NCI-H146 (cell line): Measurements from ENCODE around the gene UBE2O.

Experiments used
- DNase-seq: peaks from one replicate; lab custom pipeline; 2025; lab: John Stamatoyannopoulos, UW

UBE2O gene

DNA sequence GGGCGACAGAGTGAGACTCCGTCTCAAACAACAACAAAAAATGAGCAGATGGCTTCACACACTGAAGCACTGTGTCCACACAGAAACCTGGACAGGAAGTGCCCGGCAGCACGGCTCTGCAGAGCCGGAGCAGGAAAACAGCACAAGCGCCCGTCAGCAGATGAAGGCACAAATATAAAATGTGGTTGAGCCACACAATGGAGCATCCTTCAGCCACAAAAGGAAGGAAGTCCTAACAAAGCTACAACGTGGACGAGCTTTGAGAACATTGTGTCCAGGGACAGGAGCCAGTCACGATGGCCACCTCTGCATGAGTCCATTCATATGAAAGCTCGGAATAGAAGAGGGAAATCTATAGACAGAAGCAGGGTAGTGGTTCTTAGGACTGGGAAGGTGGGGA is 32.6 kb upstream of the UBE2O start:
- peak; percentile 50 for DNase-seq

DNA sequence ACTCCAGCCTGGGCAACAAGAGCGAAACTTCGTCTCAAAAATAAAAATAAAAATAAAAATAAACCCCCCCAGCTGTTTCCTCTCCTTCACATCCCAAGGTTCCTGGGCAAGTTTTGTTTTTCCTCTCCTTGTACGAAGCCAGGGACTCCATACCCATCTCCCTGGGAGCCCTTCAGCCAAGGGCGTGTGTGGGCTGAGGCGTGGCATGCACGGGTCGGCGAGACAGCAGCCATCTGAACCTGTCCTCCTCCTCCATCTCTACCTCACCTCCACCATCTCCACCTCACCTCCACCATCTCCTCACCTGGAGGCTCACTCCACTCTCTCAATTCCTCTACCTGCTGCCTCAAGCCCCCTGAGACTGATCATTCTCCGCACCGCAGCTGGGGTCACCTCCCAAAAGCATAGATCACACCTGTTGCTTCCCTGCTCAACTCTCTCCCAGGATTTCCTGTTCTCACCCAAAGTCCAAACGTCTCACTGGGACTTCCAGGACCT is 31.3 kb upstream of the UBE2O start:
- no peak for DNase-seq

DNA sequence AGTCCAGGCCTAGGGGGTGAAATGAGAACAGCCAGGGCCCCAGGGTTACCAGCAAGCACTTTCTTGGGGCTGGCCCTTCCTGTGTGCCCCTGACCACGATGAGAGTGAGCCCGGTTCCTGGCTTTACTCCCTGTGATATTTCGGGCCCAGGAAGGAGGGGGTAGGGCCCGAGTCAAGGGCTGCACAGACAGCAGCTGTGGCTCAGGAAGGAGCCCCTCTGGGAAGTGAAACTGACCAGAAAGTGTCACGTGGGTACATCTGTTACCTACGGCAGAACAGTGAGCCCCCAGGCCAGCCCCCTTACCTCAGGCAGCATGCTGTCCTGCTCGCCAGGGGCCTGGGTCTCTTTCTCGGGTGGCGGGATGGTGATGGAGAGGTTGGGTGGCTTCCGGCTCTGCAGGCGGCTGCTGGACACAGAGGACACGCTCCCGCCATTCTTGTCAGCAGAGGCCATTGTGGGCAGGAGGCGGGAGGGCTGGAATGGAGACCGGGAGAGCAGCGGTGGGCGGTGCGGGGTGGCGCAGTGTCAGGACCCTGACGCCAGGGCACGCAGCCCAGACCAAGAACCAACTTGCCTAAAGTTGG is 28.2 kb upstream of the UBE2O start:
- DNase-seq: no peak

DNA sequence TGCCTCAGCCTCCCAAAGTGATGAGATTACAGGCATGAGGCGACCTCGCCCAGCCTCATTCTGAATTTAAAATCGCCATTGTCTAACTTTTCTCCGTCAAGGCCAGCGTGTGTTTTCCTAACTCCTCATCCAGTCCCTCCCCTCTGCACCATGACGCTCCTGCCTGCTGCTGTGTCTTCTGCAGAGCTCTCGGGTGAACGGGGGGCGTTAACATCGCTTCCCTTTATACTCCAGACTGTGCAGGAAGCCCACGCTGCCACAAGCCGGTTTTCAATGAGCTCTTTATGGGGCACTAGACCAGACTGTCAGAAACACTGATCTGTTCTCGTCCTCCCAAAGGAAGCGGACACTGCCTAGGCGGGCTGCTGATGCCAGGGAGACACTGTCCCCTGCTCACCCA is 27.7 kb upstream of the UBE2O start:
- DNase-seq: no peak

DNA sequence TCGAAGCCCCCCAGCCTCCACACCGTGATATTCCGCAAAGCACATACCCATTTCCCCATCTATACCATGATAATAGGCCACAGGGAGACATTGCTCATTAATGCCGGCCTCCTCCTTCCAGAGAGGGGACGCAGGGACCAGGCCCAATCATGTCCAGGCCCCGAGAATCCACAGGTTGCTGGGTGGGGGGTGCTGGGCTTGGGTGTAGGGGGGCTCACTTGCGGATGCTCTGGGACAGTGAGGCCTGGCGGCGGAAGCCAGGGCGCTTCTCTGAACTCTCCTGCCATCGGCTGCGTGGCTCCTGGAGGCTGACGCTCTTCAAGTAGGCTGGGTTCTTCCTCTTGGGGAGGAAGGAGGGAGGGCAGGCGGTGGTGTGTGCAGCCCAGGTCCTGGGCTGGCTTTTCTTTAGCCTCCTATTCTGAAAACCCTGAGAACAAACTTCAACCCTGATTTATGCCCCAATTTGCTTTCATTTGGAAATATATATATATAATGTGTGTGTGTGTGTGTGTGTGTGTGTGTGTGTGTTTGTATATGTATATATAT is 26.6 kb upstream of the UBE2O start:
- DNase-seq: no peak

DNA sequence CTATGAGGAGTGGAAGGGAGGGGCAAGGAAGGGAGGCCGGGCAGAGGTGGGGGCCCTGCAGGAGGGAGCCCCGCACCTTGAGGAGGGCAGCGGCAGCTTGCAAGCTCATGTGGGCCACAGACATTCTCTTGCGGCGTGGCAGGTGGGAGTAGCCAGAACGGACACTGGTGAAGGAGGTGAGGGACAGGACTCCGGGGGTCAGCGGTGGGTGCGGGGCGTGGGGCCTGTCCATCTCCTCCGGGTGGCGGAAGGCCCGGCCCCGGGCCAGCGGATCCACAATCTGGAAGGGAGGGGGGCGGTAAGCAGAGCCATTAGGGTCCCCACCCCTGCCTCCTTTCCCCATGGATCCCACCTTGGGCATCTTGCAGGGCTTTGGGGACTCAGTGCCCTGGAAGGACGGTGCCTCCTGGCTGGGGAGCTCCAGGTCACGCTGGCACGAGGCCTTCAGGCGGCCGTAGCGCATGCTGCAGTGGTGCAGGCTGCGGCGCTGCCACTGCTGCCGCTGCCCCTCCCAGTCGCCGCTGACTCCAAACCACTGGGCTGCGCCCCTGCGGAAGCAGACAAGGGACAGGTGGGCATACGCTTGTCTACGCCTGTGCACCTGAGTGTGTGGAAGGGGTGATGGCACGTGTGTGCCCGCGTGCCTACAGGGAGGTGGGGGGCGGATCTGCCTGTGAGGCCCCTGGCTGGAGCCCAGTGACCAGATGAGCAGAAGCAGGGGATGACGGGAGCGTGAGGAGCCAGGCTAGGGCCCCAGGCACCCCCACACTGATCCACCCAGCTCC is 26.0 kb upstream of the UBE2O start:
- DNase-seq: no peak

DNA sequence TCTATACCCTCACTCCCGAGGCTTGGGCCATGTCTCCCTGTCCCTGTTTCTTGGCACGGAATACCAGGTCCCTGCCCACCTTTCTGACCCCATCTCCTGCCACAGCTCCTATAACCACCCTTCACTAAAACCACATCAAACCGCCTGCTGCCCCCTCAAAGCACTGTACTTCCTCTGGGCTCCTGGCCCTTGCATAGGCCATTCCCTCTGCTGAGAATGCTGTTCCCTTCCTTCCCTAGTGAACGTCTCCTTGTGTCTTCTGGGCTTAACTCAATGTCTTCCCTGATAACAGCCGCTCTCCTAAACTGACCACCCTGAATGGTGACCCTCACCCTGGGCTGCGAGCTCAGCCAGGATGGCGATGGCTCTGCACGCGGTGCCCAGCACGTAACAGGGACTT is 25.1 kb upstream of the UBE2O start:
- DNase-seq: no peak

DNA sequence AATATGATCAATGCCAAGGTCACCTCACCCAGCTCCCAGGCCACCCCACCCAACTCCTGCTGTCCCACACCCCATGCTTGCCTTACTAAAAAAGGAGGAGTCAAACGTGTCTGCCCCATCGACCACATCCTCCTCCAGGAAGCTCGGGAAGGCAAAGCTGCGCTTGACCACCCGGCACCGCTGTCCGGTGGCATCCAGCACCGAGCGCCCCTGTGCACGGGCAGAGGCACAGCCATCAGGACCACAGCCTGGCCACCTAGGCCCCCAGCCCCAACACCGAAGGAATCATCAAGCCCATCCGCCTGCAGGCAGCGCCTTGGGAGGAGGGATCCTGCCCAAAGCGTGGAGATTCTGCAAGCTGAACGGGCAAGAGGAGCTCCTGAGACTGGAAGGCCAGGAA is 24.6 kb upstream of the UBE2O start:
- no peak for DNase-seq

DNA sequence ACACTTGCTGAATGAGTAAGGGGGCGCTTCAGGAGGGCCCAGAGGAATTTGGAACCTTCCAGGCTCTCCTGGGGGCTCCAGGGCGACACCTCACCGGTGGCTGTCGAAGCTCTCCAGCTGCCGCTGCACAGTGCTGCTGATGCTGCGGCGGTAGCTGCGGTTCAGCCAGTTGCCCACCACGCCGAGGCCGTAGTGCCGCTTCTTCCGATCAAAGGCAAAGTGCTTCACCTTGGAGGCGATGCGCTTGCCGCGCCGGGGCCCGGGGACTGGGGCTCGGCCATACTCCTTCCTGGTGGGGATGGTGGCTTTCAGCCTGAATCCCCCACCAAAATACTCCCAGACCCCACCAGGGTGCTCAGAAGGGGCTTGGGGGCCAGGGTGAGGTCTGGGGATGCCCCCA is 23.8 kb upstream of the UBE2O start:
- no peak for DNase-seq

DNA sequence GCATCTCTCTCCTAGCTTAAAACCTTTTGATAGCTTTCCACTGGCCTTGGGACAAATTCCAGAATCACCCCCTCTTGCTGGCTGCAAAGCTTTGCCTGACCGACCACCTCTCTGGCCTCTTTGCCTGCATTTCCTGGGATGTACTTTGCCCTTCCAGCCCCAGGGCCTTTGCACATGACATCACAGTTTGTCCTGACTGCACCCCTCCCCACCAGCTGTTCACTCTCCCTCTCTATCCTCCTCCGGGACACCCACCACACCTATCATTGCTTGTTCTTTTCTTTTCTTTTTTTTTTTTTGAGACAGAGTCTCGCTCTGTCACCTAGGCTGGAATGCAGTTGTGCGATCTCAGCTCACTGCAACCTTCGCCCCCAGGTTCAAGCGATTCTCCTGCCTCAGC is 22.4 kb upstream of the UBE2O start:
- no peak for DNase-seq

DNA sequence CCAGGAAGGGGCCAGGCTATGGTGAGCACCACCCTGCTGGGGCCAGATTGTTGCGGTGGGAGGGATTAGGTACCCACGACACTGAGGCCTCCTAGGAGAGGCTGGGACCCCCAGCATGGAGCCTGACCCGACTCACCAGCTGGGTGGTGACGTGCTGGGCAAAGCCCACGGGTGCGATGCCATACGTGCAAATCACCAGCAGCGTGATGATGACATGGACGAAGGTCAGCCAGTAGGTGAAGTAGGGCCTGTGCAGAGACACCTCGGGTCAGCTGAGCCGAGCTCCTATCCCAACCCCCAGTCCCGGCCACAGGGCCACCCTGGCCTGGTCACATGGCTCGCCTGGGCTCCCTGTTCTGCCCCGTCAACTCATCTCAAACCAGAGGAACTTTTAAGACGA is 21.9 kb upstream of the UBE2O start:
- DNase-seq: no peak

DNA sequence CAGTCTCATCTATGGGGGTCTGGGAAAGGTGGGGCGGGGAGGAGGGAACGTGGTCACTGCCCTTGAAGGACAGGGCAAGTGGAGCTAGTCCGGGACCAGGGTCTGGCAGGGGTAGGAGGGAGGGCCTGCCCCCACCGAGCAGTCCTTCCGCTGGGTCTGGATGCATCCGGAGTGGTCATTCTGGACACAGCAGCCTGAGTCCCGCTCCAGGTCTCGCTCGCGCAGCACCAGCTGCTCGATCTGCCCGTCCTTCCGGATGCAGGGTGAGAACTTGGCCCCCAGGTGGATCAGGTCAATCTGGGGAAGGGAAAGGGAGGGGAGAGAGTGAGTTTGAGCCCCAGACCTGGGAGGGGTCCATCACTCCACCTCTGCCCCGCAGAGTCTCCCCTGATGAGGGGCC is 21.3 kb upstream of the UBE2O start:
- DNase-seq: no peak

DNA sequence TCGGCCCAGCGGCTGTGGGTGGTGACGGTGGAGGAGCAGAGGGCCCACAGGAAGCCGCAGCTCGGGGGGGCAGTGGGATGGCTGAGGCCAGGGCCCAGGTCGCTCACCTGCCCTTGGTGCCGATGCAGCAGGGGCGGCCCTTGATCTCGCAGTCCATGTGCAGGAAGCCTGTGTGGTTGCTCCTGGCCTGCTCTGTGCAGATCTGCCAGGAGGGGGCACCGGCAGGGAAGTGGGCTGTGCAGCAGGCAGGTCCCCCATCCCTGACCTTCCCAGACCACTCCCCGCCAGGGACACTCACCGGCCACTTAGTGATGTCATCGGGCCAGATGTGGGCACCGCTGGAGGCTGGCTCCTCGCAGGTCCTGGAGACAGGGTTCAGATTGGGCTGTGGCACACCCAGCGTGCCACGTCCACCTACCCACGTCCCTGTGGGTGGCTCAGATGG is 20.6 kb upstream of the UBE2O start:
- no peak for DNase-seq

DNA sequence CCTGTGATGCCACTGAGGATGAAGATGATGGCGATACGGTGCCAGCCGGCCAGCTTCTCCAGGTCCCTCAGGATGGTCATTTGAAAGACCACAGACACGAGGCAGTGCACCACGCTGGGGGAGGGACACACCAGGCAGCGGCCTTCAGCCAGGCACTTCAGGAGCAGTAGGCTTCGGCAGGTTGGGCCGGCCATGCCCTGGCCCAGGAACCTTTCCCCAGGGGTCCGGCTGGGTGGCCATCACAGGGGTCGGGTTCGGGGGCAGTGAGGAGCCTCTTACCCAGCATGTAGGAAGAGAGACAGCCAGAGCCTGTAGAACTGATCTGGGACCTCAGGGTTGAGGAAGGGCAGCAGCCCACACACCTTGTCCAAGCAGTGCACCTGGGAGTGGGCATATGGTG is 19.8 kb upstream of the UBE2O start:
- DNase-seq: no peak

DNA sequence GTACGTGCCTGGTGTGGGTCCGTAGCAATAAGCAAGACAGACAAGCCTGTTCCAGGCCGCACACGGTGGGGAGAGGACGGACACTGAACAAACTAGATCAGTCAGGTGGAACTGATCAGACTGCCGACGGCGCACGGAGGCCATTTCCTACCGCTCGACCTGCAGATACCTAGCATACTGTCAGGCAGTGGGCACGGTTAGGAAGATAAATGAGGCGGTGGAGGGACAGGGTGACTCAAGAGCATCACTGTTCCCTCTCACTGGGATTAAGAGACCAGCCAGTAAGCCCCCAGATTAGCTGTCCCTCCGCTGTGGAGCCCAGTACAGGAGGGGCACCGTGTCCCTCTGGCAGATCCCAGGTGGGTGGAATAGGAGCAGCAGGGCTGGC is 19.3 kb upstream of the UBE2O start:
- DNase-seq: no peak

DNA sequence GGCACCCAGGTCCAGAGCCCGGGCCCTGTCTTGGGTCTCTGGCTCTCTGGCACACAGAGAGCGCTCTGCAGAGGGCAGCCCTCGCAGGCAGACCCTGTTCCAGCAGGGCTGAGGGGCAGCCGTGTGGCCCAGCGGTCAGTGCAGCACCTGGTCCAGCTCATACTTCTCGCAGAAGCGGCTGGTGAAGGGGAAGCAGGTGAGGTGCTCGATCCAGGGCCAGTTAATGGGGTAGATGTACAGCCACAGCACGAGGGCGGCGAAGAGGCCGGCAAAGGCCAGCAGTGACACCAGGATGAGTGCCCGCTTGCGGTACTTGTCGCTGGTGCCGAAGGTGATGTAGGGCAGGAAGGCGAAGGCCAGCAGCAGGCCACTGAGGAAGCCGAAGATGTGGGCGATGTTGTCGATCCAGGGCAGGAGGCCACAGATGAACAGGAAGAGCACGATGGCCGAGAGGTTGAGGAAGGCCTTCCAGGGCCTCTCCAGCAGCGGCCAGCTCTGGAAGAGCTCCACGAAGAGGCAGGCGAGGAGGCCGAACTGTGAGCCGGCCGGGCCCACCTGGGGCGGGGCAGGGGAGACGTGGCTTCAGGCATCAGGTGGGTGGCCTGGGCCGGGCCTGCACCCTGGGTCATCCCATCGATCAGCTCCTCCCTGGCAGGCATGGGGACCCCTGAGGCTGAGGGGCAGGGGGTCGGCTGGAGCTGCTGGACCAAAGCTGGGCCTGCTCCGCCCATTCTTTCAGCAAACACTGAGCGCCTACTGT is 18.7 kb upstream of the UBE2O start:
- no peak for DNase-seq

DNA sequence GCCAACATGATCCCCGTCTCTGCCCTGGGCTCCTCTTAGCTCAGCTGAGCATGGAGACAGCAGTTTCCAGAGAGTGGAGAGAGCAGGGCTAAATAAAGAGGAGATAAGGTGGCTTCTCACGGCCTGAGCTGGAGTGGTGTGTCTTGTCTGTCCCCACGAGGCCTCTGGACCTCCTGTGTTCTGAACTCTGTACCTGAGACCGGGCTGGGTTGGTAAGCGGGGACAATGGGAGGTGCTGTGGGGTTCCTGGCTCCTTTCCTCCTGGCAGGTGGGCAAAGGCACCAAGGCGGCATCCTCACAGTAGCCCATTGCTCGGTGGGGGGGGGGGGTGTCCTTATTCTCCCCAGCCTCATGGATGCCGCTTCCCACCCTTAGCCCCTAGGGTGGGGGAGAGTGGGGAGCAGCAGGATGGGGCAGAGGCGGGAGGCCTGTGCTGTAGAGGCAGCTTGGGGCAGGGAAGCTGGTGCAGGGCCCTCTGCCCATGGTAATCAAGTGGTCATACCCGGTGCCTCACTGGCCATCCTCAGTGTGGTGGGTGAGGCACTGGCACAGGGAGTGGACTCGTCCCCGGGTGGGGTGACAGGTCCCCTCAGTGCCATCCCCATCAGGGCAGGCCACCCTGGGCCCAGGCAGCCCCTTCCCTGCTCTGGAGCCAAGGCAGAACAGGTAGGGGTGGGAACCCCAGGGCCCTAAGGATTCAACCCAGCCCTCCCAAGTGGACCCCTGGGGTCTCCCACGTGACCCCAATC is 17.2 kb upstream of the UBE2O start:
- no peak for DNase-seq

DNA sequence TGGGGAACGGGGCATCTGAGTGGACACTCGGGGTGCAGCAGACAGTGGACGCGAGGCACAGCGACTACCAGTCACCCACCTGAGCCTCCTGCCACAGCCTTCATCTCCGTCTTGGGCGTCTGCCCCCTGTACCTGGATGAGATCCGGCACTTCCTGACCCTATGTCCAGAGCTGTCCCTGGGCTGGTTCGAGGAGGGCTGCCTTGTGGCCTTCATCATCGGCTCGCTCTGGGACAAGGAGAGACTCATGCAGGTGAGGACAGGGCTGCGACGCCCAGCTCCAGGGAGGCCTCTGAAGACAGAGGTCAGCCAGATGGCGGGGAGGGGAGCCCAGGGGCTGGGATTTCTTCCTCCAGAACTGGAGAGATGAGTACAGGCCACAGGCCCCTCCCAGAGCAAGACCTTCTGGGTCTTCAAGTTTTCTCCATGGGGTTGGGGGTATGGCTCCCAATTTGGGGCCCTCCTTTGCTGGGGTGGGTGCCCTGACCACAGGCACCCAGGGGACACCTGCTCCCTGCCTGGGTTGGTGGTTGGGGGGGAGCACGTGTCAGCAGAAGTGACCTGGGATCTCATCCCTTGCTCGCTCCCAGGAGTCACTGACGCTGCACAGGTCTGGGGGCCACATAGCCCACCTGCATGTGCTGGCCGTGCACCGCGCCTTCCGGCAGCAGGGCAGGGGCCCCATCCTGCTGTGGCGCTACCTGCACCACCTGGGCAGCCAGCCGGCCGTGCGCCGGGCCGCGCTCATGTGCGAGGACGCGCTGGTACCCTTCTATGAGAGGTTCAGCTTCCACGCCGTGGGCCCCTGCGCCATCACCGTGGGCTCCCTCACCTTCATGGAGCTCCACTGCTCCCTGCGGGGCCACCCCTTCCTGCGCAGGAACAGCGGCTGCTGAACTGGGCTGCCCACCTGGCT is 16.4 kb upstream of the UBE2O start:
- DNase-seq: no peak

DNA sequence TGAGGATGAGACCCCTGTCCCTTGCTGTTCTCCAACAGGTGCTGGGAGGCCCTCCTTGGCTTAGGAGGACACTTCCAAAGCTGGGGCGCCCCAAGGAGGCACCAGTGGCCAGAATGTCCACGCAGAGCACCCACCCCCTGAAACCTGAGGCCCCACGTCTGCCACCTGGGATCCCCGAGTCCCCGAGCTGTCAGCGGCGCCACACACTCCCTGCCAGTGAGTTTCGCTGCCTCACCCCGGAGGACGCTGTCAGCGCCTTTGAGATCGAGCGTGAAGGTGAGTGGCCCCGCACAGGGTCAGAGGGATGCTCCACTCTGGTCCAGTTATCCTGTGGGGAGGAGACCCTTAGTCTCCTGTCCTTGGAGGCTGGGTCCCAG is 15.7 kb upstream of the UBE2O start:
- DNase-seq: no peak

DNA sequence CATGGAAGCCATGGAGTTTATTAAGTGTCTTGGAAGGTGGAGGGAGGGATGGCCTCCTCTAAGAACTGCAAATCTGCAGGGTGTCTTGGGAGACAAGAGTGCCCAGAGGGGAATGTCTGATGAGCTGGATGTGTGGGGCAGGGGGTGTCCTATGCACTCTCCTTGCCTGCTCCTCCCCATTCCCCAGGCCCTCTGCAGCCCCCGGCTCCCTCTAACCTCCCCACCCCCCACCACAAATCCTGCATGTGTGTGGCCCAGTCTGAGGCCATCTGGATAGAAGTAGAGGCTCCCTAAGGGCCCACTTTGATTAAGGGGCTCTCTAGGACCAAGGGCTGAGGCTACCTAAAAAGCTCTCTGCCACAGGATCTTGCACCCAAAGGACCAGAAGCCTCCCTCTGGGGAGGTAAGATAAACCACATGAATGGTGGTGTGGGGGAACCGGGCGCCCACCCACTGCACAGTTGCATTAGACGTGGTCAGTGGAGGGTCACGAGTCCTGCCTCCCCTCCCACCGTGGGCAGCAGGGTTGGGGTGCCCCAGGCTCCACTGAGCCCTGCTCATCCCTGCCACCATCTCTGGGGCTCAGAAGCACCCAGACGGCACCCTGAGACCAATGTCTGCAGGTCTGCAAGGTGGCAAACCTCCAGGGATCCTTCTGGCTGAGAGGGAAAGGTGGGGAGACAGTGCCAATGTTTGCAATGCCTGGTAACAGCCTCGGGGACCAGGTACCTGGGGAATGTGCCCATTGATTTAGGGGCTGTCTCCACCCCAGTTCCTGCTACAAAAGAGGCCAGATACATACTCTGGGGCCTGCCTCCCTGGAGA is 15.1 kb upstream of the UBE2O start:
- DNase-seq: no peak
